HCT116 (cell line): Measurements from ENCODE around the gene SMIM10L2A. TPM values are rescaled to one million over a fixed set of nuclear protein-coding genes. Genes with fewer than 3 reads are reported as not detected.

ENCODE experiments used
- ATAC-seq: fragments of 200-7000 bp; cut with Tn5 transposase; 2 replicates; pipeline ENCODE4 v1.9.1; 2020; ENCODE audit warnings: mild to moderate bottlenecking, moderate library complexity
- BruUV-seq: library from RNA; stranded (reverse); fragments of 400-500 nt; replicated peaks from 2 replicates; lab custom pipeline; 2021; lab: Mats Ljungman, UMichigan
- CTCF ChIA-PET: fragments of 300-600 bp; sonication (Branson Sonifier 250); formaldehyde crosslinking; loops from one replicate; lab custom pipeline; 2021; ENCODE audit warnings: antibody characterized with exemption; lab: Charles Lee
- POLR2A ChIA-PET: fragments of 300-600, 350-600 bp; sonication (Branson Sonifier 250); formaldehyde crosslinking; loops from one replicate; lab custom pipeline; 2021; ENCODE audit warnings: antibody characterized with exemption; lab: Charles Lee
- RAD21 ChIA-PET, 2 experiments: fragments of 300-600 bp; sonication (Branson Sonifier 250); formaldehyde crosslinking; loops; one replicate each; lab custom pipeline; 2023; ENCODE audit warnings: low total read pairs in 2 of 2; ENCODE audit not compliant: uncharacterized antibody in 2 of 2, unreplicated experiment in 2 of 2, low non-redundant PET in 1 of 2; lab: Charles Lee
- DNase-seq: peaks from one replicate; pipeline ENCODE4 v3.0.0-alpha.2; 2010; ENCODE audit warnings: low read depth, low spot score
- H2AFZ ChIP-seq: fragments of 200-600 bp; shearing (Covaris generic), sonication (generic); 2 replicates; pipeline ENCODE4 v1.6.1; 2017; ENCODE audit warnings: low read depth, mixed run types, mixed read lengths, antibody characterized with exemption, low read length; ENCODE audit not compliant: poor library complexity, severe bottlenecking
- H3K27ac ChIP-seq: 2 replicates; pipeline ENCODE4 v1.5.1; 2012; ENCODE audit warnings: low read depth, low read length
- H3K27me3 ChIP-seq: fragments of 200-600 bp; sonication (generic); 2 replicates; pipeline ENCODE4 v1.6.1; 2016; ENCODE audit warnings: mixed run types, low read length, mixed read lengths; ENCODE audit not compliant: insufficient read depth
- H3K36me3 ChIP-seq, 2 experiments: fragments of 200-500 bp in 1 of 2; fragments of 200-600 bp in 1 of 2; sonication (Bioruptor generic) in 1 of 2; sonication (generic) in 1 of 2; 2 replicates each; pipeline versions ENCODE4 v1.5.1 to v1.6.1; 2014 to 2016; ENCODE audit warnings: low read length in 2 of 2, inconsistent platforms in 1 of 2, mixed read lengths in 1 of 2, mixed run types in 1 of 2; ENCODE audit not compliant: insufficient read depth in 2 of 2, control insufficient read depth in 1 of 2
- H3K4me1 ChIP-seq, 2 experiments: fragments of 200-600 bp in 1 of 2; sonication (generic) in 1 of 2; 2 replicates each; pipeline versions ENCODE4 v1.5.1 to v1.6.1; 2012 to 2017; ENCODE audit warnings: low read length in 2 of 2, inconsistent platforms in 1 of 2, mild to moderate bottlenecking in 1 of 2, mixed read lengths in 1 of 2, mixed run types in 1 of 2, moderate library complexity in 1 of 2; ENCODE audit not compliant: insufficient read depth in 2 of 2, control insufficient read depth in 1 of 2
- H3K4me2 ChIP-seq: fragments of 200-600 bp; sonication (generic); 2 replicates; pipeline ENCODE4 v1.6.1; 2017; ENCODE audit warnings: mixed run types, low read length, mixed read lengths
- H3K4me3 ChIP-seq, 2 experiments: fragments of 200-600 bp in 1 of 2; sonication (generic) in 1 of 2; replicated peaks in 1 of 2; 2 replicates each; pipeline ENCODE4 v1.5.1; 2011 to 2016; ENCODE audit warnings: low read length in 2 of 2, control low read depth in 1 of 2, low read depth in 1 of 2, mild to moderate bottlenecking in 1 of 2, mixed read lengths in 1 of 2, mixed run types in 1 of 2
- H3K79me2 ChIP-seq: fragments of 200-600 bp; sonication (generic); 2 replicates; pipeline ENCODE4 v1.6.1; 2017; ENCODE audit warnings: mild to moderate bottlenecking, mixed run types, low read length, moderate library complexity, mixed read lengths; ENCODE audit not compliant: insufficient read depth
- H3K9ac ChIP-seq: fragments of 200-600 bp; sonication (generic); 2 replicates; pipeline ENCODE4 v1.6.1; 2016; ENCODE audit warnings: low read length, mixed read lengths
- H3K9me2 ChIP-seq: fragments of 200-600 bp; sonication (generic), shearing (Covaris generic); 2 replicates; pipeline ENCODE4 v1.6.1; 2017; ENCODE audit warnings: mixed run types, mild to moderate bottlenecking, moderate library complexity; ENCODE audit not compliant: insufficient read depth
- H3K9me3 ChIP-seq, 2 experiments: fragments of 200-500 bp in 1 of 2; fragments of 200-600 bp in 1 of 2; sonication (Bioruptor generic) in 1 of 2; sonication (generic) in 1 of 2; 2 replicates each; pipeline ENCODE4 v1.6.1; 2014 to 2017; ENCODE audit warnings: low read length in 2 of 2, mixed read lengths in 2 of 2, inconsistent platforms in 1 of 2, low read depth in 1 of 2, mild to moderate bottlenecking in 1 of 2, mixed run types in 1 of 2, moderate library complexity in 1 of 2; ENCODE audit not compliant: control insufficient read depth in 1 of 2, insufficient read depth in 1 of 2
- H4K20me1 ChIP-seq: fragments of 200-600 bp; sonication (generic), shearing (Covaris generic); 2 replicates; pipeline ENCODE4 v1.6.1; 2017; ENCODE audit warnings: mixed run types, mild to moderate bottlenecking, moderate library complexity; ENCODE audit not compliant: insufficient read depth
- CEBPB ChIP-seq: IDR thresholded peaks from 2 replicates; pipeline ENCODE4 v1.6.1; 2012; ENCODE audit warnings: low read depth
- ELF1 ChIP-seq: IDR thresholded peaks from 2 replicates; pipeline ENCODE4 v1.6.1; 2012; ENCODE audit warnings: low read depth, borderline replicate concordance
- EZH2 ChIP-seq: fragments of 200-600 bp; sonication (generic); IDR thresholded peaks from 2 replicates; pipeline ENCODE4 v1.6.1; 2017; ENCODE audit warnings: antibody characterized with exemption, mixed run types
- EZH2phosphoT487 ChIP-seq: fragments of 200-600 bp; IDR thresholded peaks from 2 replicates; pipeline ENCODE4 v1.6.1; 2018; ENCODE audit warnings: antibody characterized with exemption, borderline replicate concordance
- FOSL1 ChIP-seq: IDR thresholded peaks from 2 replicates; pipeline ENCODE4 v1.6.1; 2012; ENCODE audit warnings: low read depth
- JUND ChIP-seq: IDR thresholded peaks from 2 replicates; pipeline ENCODE4 v1.6.1; 2012
- POLR2A ChIP-seq: IDR thresholded peaks from 2 replicates; pipeline ENCODE4 v1.7.0; 2011; ENCODE audit warnings: borderline replicate concordance; ENCODE audit not compliant: insufficient read depth, insufficient read length; ENCODE audit errors: extremely low read depth
- RAD21 ChIP-seq: IDR thresholded peaks from 2 replicates; pipeline ENCODE4 v1.6.1; 2012; ENCODE audit warnings: low read depth, mild to moderate bottlenecking
- SIN3A ChIP-seq: IDR thresholded peaks from 2 replicates; pipeline ENCODE4 v1.6.1; 2012; ENCODE audit warnings: low read depth
- SP1 ChIP-seq: IDR thresholded peaks from 2 replicates; pipeline ENCODE4 v1.6.1; 2012; ENCODE audit warnings: low read depth
- SRF ChIP-seq: IDR thresholded peaks from 2 replicates; pipeline ENCODE4 v1.6.1; 2012; ENCODE audit warnings: low read depth
- YY1 ChIP-seq: IDR thresholded peaks from 2 replicates; pipeline ENCODE4 v1.6.1; 2011; ENCODE audit warnings: low read length, low read depth, moderate library complexity, mild to moderate bottlenecking; ENCODE audit not compliant: insufficient replicate concordance; ENCODE audit errors: extremely low read depth
- ZNF274 ChIP-seq: fragments of 200-500 bp; sonication (Bioruptor generic); IDR thresholded peaks from 2 replicates; pipeline ENCODE4 v1.6.1; 2014; ENCODE audit warnings: mild to moderate bottlenecking, low read depth, low read length, inconsistent platforms
- intact Hi-C: fragments of 100-400 bp; cut with micrococcal nuclease; formaldehyde crosslinking; loops from 2 replicates; pipeline ENCODE4 v1.10.0; 2022
- total RNA-seq: library from RNA; stranded (reverse); gene quantifications from one replicate; pipeline ENCODE4 v1.2.1, GENCODE V29; 2021; ENCODE audit not compliant: unreplicated experiment
- TF ChIP-seq, protein P1 (sequence below): IDR thresholded peaks from 2 replicates; pipeline ENCODE4 v1.6.1; 2011; ENCODE audit warnings: mild to moderate bottlenecking, low read length, moderate library complexity; ENCODE audit not compliant: insufficient replicate concordance; ENCODE audit errors: extremely low read depth
- TF ChIP-seq, protein P2 (sequence below): IDR thresholded peaks from 2 replicates; pipeline ENCODE4 v1.6.1; 2012

Gene SMIM10L2A
- total RNA-seq, 1 experiment from 2014 or later: 1.5 TPM

DNA sequence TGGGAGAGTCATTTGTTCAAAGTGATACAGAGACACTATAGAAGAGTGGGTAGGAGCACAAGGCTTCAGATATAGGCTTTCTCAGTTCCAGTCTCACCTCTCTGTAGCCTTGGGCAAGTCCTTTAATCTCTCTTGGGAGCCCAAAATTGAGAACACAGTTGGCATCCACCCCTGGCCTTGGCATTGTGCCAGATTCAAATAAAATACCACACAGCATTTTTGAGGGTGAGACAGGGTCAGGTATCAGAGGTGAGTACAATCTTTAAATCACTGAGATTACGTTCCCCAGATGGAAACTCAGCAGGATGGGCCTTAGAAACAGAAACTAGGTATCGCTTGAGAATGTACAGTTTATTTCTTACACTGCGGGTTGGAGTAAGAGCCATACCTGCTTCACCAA lies 25.2 kb upstream of the SMIM10L2A start:
- ChIA-PET RAD21 (no interaction called here), CTCF (no interaction called here), POLR2A (no interaction called here)
- no TSS peak for BruUV-seq
- DNase-seq (no peak), ATAC-seq (no peak)
- Histone ChIP-seq H3K27me3 (no peaks in the 10 kb centered on the region), H4K20me1 (no peaks in the 10 kb centered on the region), H3K36me3 (no peaks in the 10 kb centered on the region), H3K79me2 (no peaks in the 10 kb centered on the region), H3K9me3 (no peaks in the 10 kb centered on the region), H3K4me1 (no peaks in the 10 kb centered on the region), H3K4me2 (no peak overlapping the region), H3K9me2 (no peaks in the 10 kb centered on the region), H2AFZ (no peak overlapping the region), H3K4me3 (no peak overlapping the region), H3K27ac (no peak overlapping the region), H3K9ac (no peak overlapping the region)
- TF ChIP-seq, protein P1, sequence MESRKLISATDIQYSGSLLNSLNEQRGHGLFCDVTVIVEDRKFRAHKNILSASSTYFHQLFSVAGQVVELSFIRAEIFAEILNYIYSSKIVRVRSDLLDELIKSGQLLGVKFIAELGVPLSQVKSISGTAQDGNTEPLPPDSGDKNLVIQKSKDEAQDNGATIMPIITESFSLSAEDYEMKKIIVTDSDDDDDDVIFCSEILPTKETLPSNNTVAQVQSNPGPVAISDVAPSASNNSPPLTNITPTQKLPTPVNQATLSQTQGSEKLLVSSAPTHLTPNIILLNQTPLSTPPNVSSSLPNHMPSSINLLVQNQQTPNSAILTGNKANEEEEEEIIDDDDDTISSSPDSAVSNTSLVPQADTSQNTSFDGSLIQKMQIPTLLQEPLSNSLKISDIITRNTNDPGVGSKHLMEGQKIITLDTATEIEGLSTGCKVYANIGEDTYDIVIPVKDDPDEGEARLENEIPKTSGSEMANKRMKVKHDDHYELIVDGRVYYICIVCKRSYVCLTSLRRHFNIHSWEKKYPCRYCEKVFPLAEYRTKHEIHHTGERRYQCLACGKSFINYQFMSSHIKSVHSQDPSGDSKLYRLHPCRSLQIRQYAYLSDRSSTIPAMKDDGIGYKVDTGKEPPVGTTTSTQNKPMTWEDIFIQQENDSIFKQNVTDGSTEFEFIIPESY: no peak
- TF ChIP-seq POLR2A (no peak), EZH2 (no peak), EZH2phosphoT487 (no peak), YY1 (no peak), FOSL1 (no peak), ELF1 (no peak), ZNF274 (no peak), SP1 (no peak), SIN3A (no peak), RAD21 (no peak), CEBPB (no peak), JUND (no peak), SRF (no peak)
- TF ChIP-seq, protein P2, sequence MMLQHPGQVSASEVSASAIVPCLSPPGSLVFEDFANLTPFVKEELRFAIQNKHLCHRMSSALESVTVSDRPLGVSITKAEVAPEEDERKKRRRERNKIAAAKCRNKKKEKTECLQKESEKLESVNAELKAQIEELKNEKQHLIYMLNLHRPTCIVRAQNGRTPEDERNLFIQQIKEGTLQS: no peak
- intact Hi-C loops: no loop called here
